K562 (cell line): ENCODE data around the gene HJV.

Experiments
- BCLAF1 ChIP-seq, 2 experiments: fragments of 450-650 bp in 1 of 2; IDR thresholded peaks; 2 replicates each; pipeline ENCODE4 v1.6.1; 2011 to 2017; ENCODE audit warnings: low read depth in 2 of 2, antibody characterized with exemption in 1 of 2, borderline replicate concordance in 1 of 2, low read length in 1 of 2, mild to moderate bottlenecking in 1 of 2, mixed read lengths in 1 of 2; ENCODE audit not compliant: control insufficient read depth in 1 of 2
- DACH1 ChIP-seq: fragments of 450-650 bp; IDR thresholded peaks from 2 replicates; pipeline ENCODE4 v1.6.1; 2018; ENCODE audit not compliant: partially characterized antibody
- ELF4 ChIP-seq: fragments of 450-650 bp; formaldehyde crosslinking; IDR thresholded peaks from 2 replicates; pipeline ENCODE4 v1.4.0; 2022; ENCODE audit warnings: missing genetic modification characterization
- GTF2E2 ChIP-seq: fragments of 200-800 bp; sonication (Bioruptor generic); IDR thresholded peaks from 2 replicates; pipeline ENCODE4 v1.6.1; 2016; ENCODE audit warnings: missing genetic modification characterization, missing compliant biosample characterization
- NRF1 ChIP-seq, 2 experiments: fragments of 450-650 bp; IDR thresholded peaks in 1 of 2; conservative IDR thresholded peaks in 1 of 2; 2 replicates each; pipeline ENCODE4 v1.6.1; 2014; ENCODE audit warnings: mild to moderate bottlenecking in 2 of 2
- POLR2AphosphoS5 ChIP-seq: IDR thresholded peaks from 2 replicates; pipeline ENCODE4 v1.6.1; 2011; ENCODE audit warnings: mild to moderate bottlenecking, low read depth, low read length, moderate library complexity; ENCODE audit not compliant: control insufficient read depth, insufficient read depth
- RAD21 ChIP-seq, 2 experiments: fragments of 250-450 bp in 1 of 2; fragments of 450-650 bp in 1 of 2; sonication (Bioruptor Pico) in 1 of 2; formaldehyde crosslinking in 1 of 2; IDR thresholded peaks in 1 of 2; conservative IDR thresholded peaks in 1 of 2; 2 replicates each; pipeline versions ENCODE4 v1.4.0 to v1.8.0; 2020 to 2022; ENCODE audit warnings: mild to moderate bottlenecking in 2 of 2, moderate library complexity in 1 of 2
- RBM15 ChIP-seq: fragments of 200-400 bp; formaldehyde crosslinking; IDR thresholded peaks from 2 replicates; pipeline ENCODE4 v1.6.1; 2018; ENCODE audit warnings: mild to moderate bottlenecking, low read length, moderate library complexity; ENCODE audit not compliant: insufficient read depth
- REST ChIP-seq, 2 experiments: fragments of 450-650 bp; formaldehyde crosslinking in 1 of 2; IDR thresholded peaks; 2 replicates each; pipeline versions ENCODE4 v1.4.0 to v1.6.1; 2014 to 2020; ENCODE audit warnings: mild to moderate bottlenecking in 2 of 2, borderline replicate concordance in 1 of 2, low read depth in 1 of 2
- SMAD3 ChIP-seq: fragments of 450-650 bp; formaldehyde crosslinking; conservative IDR thresholded peaks from 2 replicates; pipeline ENCODE4 v1.4.0; 2020; ENCODE audit warnings: mild to moderate bottlenecking
- ZNF12 ChIP-seq: sonication (generic); formaldehyde crosslinking; IDR thresholded peaks from 2 replicates; pipeline ENCODE4 v1.4.0; 2020; ENCODE audit warnings: mild to moderate bottlenecking, missing genetic modification reagents
- ZNF274 ChIP-seq: IDR thresholded peaks from 2 replicates; pipeline ENCODE4 v1.6.1; 2011; ENCODE audit warnings: low read depth, mild to moderate bottlenecking, low read length, moderate library complexity, borderline replicate concordance
- TF ChIP-seq, protein P1 (sequence below): sonication (generic); formaldehyde crosslinking; IDR thresholded peaks from 2 replicates; pipeline ENCODE4 v1.8.1; 2023; ENCODE audit warnings: mild to moderate bottlenecking, missing genetic modification reagents
- TF ChIP-seq, protein P2 (sequence below), 3 experiments: fragments of 200-800 bp in 1 of 3; fragments of 250-450 bp in 1 of 3; fragments of 450-650 bp in 1 of 3; sonication (Bioruptor Pico) in 1 of 3; sonication (Bioruptor generic) in 1 of 3; formaldehyde crosslinking in 1 of 3; IDR thresholded peaks; 2 replicates each; pipeline versions ENCODE4 v1.6.1 to v1.8.0; 2016 to 2022; ENCODE audit warnings: mild to moderate bottlenecking in 2 of 3, missing genetic modification characterization in 2 of 3, missing compliant biosample characterization in 1 of 3, moderate library complexity in 1 of 3

DNA sequence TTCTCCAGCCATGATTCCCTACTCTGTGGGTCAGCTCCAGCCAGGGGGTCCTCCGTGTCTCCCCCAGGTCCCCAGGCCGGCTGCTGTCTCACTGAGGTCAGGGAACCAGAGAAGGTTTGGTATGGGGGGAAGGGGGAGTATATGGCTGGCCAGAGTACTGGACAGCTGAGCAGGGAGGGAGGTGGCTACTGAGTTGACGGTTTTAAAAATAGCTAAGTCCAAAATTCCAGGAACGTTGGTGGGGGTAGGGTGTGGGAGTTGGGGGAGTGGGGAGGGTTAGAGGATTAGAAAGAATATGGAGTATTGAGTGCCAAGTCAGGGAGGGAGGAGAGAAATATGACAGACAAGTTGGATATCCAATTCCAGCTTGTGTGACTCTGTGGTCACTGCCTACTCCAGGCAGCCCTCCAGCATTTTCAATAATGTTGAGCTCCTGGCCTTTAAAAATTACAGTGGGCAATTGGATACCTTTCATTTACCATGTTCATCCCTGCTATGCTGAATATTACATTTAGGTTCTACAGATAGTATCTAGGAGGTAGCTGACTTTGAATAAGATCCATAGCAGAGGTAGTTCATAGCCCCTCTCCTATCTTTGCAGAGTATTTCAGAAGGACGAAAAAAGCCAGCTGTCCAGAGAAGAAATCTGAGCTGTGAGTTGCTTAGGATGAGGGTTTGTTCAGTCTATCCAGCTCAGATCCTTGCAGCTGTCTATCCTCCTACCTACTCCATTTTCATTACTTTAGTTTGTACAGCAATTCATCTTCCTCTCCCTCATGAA is at the start of gene HJV:
- no peak for TF ChIP-seq ZNF12
- TF ChIP-seq, protein P1, sequence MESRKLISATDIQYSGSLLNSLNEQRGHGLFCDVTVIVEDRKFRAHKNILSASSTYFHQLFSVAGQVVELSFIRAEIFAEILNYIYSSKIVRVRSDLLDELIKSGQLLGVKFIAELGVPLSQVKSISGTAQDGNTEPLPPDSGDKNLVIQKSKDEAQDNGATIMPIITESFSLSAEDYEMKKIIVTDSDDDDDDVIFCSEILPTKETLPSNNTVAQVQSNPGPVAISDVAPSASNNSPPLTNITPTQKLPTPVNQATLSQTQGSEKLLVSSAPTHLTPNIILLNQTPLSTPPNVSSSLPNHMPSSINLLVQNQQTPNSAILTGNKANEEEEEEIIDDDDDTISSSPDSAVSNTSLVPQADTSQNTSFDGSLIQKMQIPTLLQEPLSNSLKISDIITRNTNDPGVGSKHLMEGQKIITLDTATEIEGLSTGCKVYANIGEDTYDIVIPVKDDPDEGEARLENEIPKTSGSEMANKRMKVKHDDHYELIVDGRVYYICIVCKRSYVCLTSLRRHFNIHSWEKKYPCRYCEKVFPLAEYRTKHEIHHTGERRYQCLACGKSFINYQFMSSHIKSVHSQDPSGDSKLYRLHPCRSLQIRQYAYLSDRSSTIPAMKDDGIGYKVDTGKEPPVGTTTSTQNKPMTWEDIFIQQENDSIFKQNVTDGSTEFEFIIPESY (CRISPR knock-in tag): no peak
- TF ChIP-seq RAD21 (CRISPR knock-in tag; conservative IDR thresholded peaks at IDR 0.05 in 1 of 2, IDR thresholded peaks at IDR 0.05 in 1 of 2): no peak
- TF ChIP-seq, protein P2, sequence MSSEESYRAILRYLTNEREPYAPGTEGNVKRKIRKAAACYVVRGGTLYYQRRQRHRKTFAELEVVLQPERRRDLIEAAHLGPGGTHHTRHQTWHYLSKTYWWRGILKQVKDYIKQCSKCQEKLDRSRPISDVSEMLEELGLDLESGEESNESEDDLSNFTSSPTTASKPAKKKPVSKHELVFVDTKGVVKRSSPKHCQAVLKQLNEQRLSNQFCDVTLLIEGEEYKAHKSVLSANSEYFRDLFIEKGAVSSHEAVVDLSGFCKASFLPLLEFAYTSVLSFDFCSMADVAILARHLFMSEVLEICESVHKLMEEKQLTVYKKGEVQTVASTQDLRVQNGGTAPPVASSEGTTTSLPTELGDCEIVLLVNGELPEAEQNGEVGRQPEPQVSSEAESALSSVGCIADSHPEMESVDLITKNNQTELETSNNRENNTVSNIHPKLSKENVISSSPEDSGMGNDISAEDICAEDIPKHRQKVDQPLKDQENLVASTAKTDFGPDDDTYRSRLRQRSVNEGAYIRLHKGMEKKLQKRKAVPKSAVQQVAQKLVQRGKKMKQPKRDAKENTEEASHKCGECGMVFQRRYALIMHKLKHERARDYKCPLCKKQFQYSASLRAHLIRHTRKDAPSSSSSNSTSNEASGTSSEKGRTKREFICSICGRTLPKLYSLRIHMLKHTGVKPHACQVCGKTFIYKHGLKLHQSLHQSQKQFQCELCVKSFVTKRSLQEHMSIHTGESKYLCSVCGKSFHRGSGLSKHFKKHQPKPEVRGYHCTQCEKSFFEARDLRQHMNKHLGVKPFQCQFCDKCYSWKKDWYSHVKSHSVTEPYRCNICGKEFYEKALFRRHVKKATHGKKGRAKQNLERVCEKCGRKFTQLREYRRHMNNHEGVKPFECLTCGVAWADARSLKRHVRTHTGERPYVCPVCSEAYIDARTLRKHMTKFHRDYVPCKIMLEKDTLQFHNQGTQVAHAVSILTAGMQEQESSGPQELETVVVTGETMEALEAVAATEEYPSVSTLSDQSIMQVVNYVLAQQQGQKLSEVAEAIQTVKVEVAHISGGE (CRISPR knock-in tag; IDR thresholded peaks at IDR 0.05): no peak
- no peak for TF ChIP-seq REST (IDR thresholded peaks at IDR 0.05; ENCODE audit: borderline replicate concordance)
- TF ChIP-seq REST (CRISPR knock-in tag; IDR thresholded peaks at IDR 0.05; ENCODE audit: low read depth): no peak
- no peak for TF ChIP-seq GTF2E2 (tag)
- TF ChIP-seq SMAD3 (CRISPR knock-in tag): no peak
- peak; percentile 80 for TF ChIP-seq DACH1
- TF ChIP-seq NRF1 (conservative IDR thresholded peaks at IDR 0.05 in 1 of 2, IDR thresholded peaks at IDR 0.05 in 1 of 2): no peak
- no peak for TF ChIP-seq ZNF274
- no peak for TF ChIP-seq POLR2AphosphoS5
- TF ChIP-seq BCLAF1 (IDR thresholded peaks at IDR 0.05; ENCODE audit: borderline replicate concordance in 1 of 2, control insufficient read depth in 1 of 2, low read depth in 2 of 2, low read length in 1 of 2): 0 out of 4 replicates have a peak, but pooled peaks of 1 of the 2 experiments have one; percentile 19
- TF ChIP-seq RBM15: no peak
- no peak for TF ChIP-seq ELF4 (CRISPR knock-in tag)
